HG03558 (cell line): ENCODE measurements around the gene ANKRD34A.
"Not testable (repeated sequence)": the region's sequence is repeated elsewhere in the genome, so short reads cannot be mapped to it uniquely, and the experiment has no call there.

Experiments used
- ATAC-seq: cut with Tn5 transposase; IDR thresholded peaks from one replicate; pipeline ENCODE4 v1.9.1; 2021; ENCODE audit warnings: moderate number of reproducible peaks; ENCODE audit not compliant: unreplicated experiment; ENCODE audit errors: extremely low read depth

The ANKRD34A gene

GRCh38 chr1:145952903-145953302 lies 11.5 kb downstream of the ANKRD34A start:
- ATAC-seq: no peak

- no peak for ATAC-seq
These were observed 12.8 kb downstream of the ANKRD34A start for GRCh38 chr1:145951526-145951925.

- no peak for ATAC-seq
These were observed 15.2 kb downstream of the ANKRD34A start for GRCh38 chr1:145949219-145949618.

GRCh38 chr1:145947551-145947950 lies 16.8 kb downstream of the ANKRD34A start:
- no peak for ATAC-seq

- ATAC-seq: no peak
These were observed 17.8 kb downstream of the ANKRD34A start for GRCh38 chr1:145946477-145946986.

GRCh38 chr1:145944532-145944931 lies 19.8 kb downstream of the ANKRD34A start:
- no peak for ATAC-seq

- ATAC-seq: no peak
These were observed 21.5 kb downstream of the ANKRD34A start for GRCh38 chr1:145942871-145943270.

DNA sequence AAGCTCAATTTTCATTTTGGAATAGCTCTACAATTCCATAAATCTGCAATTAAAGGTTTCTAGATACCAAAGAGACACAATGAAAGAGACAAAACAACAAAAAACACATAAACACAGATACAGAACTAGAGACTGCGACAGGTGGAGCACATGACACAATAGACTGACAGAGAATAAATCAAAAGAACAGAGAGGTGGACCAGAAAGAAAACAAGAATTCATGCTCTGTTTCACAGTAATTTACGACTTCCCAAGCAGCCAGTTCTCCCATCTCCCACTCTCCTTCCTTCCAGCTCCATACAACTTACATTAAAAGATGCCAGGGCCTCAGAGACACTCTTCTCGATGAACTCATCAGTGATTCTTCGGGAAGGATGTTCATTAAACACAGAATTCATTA lies 22.0 kb downstream of the ANKRD34A start:
- no peak for ATAC-seq

DNA sequence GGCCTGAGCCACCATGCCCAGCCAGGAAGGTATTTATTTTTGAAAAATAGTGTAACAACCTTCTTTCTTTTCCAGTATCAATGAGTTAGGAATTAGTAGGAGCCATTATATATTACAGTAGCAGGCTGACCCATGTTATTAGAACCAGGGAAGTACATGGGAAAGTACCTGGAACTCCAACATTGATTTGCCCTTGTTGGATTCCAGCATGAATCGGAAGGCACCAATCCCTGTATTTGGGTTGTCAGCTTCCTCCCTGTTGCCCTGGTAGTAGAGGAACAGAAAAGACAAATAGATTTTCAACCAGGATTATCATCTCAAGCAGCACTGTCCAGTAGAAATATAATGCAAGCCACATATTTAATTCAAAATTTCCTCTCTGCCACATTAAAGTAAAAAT lies 26.9 kb downstream of the ANKRD34A start:
- no peak for ATAC-seq

DNA sequence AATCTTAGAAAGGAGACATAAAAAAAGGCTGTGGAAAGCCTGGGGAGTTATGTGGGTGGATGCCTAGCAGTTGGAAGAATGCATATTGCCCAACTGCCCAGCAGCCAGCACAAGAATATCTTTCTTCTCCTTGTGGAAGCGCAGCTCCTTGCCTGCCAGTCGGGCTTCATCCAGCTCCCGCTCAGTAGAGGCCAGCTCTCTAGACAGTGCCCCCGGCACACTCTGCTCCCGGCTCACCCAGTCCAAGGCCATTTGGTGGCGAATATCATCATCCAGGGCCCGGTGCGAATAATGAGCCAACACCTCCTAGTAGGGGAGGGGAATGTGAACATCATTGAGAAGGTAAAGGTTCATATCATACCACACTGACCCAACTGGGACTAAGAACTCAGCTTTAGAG lies 28.1 kb downstream of the ANKRD34A start:
- no peak for ATAC-seq

- no peak for ATAC-seq
These were observed 28.7 kb downstream of the ANKRD34A start for GRCh38 chr1:145935708-145936107.

- ATAC-seq: not testable (repeated sequence)
These were observed 31.8 kb downstream of the ANKRD34A start for GRCh38 chr1:145932522-145933009.

- no peak for ATAC-seq
These were observed 36.3 kb downstream of the ANKRD34A start for GRCh38 chr1:145927916-145928643.

GRCh38 chr1:145927063-145927886 lies 37.1 kb downstream of the ANKRD34A start, which contains the start of gene RBM8A:
Gene RBM8A, minus strand, starts transcription at chr1:145927484. Its CDS starts 58 bp downstream, at chr1:145927426.
- peak; percentile 91 for ATAC-seq

DNA sequence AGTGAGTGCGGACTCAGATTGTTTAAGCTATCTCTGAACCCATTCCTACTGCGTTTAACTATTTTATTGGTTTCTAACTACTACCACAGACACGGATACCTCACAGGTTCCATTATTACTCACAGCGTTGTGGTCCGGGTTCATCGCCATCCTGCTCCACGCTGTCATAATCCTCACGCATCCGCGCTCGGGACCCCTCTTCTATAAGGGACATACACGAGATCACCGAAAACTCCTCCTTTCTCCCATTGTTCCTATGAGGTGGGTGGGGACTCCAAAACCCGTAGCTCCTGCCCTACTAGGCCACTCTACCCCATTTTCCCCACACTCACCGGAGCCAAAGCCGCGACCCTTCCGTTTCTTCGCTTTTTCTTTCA lies 37.7 kb downstream of the ANKRD34A start:
- no peak for ATAC-seq

GRCh38 chr1:145922266-145922665 lies 42.1 kb downstream of the ANKRD34A start:
- no peak for ATAC-seq

DNA sequence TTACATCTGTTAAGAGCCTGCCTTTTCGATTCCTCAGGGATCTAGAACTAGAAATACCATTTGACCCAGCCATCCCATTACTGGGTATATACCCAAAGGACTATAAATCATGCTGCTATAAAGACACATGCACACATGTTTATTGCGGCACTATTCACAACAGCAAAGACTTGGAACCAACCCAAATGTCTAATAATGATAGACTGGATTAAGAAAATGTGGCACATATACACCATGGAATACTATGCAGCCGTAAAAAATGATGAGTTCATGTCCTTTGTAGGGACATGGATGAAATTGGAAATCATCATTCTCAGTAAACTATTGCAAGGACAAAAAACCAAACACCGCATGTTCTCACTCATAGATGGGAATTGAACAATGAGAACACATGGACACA lies 44.1 kb downstream of the ANKRD34A start:
- not testable (repeated sequence) for ATAC-seq

DNA sequence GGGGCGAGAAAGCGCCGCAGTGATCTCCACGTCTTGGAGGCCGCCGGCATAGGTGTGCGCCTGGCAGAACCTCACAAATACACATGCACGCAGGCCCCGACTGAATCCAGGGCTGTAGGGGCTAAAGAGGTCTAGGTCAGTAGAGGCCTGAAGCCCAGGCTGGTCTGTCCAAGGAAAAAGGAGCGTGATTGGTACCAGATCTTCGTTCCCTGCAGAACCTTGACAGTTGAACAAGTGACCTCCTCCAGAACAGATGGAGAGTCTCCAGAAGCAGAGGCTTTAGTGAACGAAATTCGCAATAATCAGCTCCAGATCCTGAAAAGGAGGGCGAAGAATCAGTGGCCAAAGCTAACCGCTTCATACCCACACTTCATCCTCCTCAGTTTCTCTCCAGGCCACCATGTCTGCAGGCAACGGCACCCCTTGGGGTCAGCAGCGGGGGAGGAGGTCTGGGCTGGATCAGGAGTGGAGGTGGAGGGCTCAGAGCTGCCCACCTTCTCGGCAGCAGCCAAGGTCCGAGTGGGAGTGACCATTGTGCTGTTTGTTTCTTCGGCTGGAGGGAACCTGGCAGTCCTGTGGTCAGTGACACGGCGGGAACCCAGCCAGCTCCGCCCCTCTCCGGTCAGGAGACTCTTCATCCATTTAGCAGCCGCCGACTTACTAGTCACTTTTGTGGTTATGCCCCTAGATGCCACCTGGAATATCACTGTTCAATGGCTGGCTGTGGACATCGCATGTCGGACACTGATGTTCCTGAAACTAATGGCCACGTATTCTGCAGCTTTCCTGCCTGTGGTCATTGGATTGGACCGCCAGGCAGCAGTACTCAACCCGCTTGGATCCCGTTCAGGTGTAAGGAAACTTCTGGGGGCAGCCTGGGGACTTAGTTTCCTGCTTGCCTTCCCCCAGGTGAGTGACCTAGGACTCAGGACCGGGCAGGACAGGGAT lies 45.1 kb downstream of the ANKRD34A start:
- ATAC-seq: peak; percentile 43

- ATAC-seq: peak; percentile 41
These were observed 46.0 kb downstream of the ANKRD34A start, which contains the start of gene PEX11B for GRCh38 chr1:145918144-145918991. Gene PEX11B, minus strand, starts transcription at chr1:145918717. Its CDS starts 29 bp downstream, at chr1:145918688.
